HEK293T (cell line): ENCODE results near the gene AGMAT.

Experiments
- CTCF ChIA-PET: fragments of 350-600 bp; formaldehyde crosslinking; extraction: SDS; loops from one replicate; lab custom pipeline; 2021; ENCODE audit warnings: antibody characterized with exemption, inconsistent platforms; lab: Yijun Ruan, JAX
- POLR2A ChIA-PET: fragments of 350-600 bp; formaldehyde crosslinking; extraction: SDS; loops from one replicate; lab custom pipeline; 2020; ENCODE audit warnings: antibody characterized with exemption, inconsistent platforms; lab: Yijun Ruan, JAX
- DNase-seq: peaks from one replicate; pipeline ENCODE4 v3.0.0; 2012; ENCODE audit warnings: mixed read lengths; ENCODE audit errors: extremely low spot score
- BHLHE40 ChIP-seq: fragments of 450-650 bp; IDR thresholded peaks from 2 replicates; pipeline ENCODE4 v1.6.1; 2016; ENCODE audit warnings: mild to moderate bottlenecking, moderate library complexity, borderline replicate concordance
- CTBP1 ChIP-seq: fragments of 450-650 bp; IDR thresholded peaks from 2 replicates; pipeline ENCODE4 v1.6.1; 2016; ENCODE audit warnings: borderline replicate concordance
- L3MBTL2 ChIP-seq: fragments of 450-650 bp; conservative IDR thresholded peaks from 2 replicates; pipeline ENCODE4 v1.6.1; 2016; ENCODE audit warnings: mild to moderate bottlenecking
- NFRKB ChIP-seq: fragments of 450-650 bp; IDR thresholded peaks from 2 replicates; pipeline ENCODE4 v1.6.1; 2016; ENCODE audit warnings: mild to moderate bottlenecking, moderate library complexity
- PKNOX1 ChIP-seq: fragments of 450-650 bp; IDR thresholded peaks from 2 replicates; pipeline ENCODE4 v1.6.1; 2016
- SP1 ChIP-seq: fragments of 450-650 bp; IDR thresholded peaks from 2 replicates; pipeline ENCODE4 v1.6.1; 2017
- SUZ12 ChIP-seq: fragments of 450-650 bp; IDR thresholded peaks from 2 replicates; pipeline ENCODE4 v1.6.1; 2016; ENCODE audit warnings: mild to moderate bottlenecking
- ZNF384 ChIP-seq: fragments of 450-650 bp; IDR thresholded peaks from 2 replicates; pipeline ENCODE4 v1.6.1; 2016

AGMAT gene

GRCh38 chr1:15522551-15522950, 62.3 kb downstream of the AGMAT start:
- no peak for TF ChIP-seq CTBP1
- TF ChIP-seq SUZ12: no peak
- TF ChIP-seq ZNF384: no peak
- no peak for TF ChIP-seq BHLHE40
- TF ChIP-seq L3MBTL2: no peak
- no peak for TF ChIP-seq SP1
- no peak for TF ChIP-seq PKNOX1
- no peak for TF ChIP-seq NFRKB
- POLR2A ChIA-PET: no interaction called here
- CTCF ChIA-PET: no interaction called here
- no peak for DNase-seq
